ENCODE measurements around the gene KRTAP10-3. TPM values are rescaled to one million over a fixed set of nuclear protein-coding genes. Genes with fewer than 3 reads are reported as not detected.

Gene KRTAP10-3
- polyA plus RNA-seq, 1 donor (not counting 4 experiments of a cell fraction or from before 2014, with no cell fraction given), result not detected

GRCh38 chr21:44517175-44517899, 41.3 kb downstream of the KRTAP10-3 start:
- H3K79me2 ChIP-seq (ENCODE audit: control insufficient read depth, insufficient read depth, low read length), result no peaks in the 10 kb centered on the region
- H3K9ac ChIP-seq (ENCODE audit: control insufficient read depth, extremely low read depth, insufficient read depth, low read length), result no peak overlapping the region
- no peak overlapping the region for H3K4me3 ChIP-seq (ENCODE audit: control insufficient read depth in 2 of 3, extremely low read depth in 1 of 3, insufficient read depth in 2 of 3, low read depth in 1 of 3, low read length in 3 of 3)
- no peak for FAIRE-seq
- TF ChIP-seq, protein P1, sequence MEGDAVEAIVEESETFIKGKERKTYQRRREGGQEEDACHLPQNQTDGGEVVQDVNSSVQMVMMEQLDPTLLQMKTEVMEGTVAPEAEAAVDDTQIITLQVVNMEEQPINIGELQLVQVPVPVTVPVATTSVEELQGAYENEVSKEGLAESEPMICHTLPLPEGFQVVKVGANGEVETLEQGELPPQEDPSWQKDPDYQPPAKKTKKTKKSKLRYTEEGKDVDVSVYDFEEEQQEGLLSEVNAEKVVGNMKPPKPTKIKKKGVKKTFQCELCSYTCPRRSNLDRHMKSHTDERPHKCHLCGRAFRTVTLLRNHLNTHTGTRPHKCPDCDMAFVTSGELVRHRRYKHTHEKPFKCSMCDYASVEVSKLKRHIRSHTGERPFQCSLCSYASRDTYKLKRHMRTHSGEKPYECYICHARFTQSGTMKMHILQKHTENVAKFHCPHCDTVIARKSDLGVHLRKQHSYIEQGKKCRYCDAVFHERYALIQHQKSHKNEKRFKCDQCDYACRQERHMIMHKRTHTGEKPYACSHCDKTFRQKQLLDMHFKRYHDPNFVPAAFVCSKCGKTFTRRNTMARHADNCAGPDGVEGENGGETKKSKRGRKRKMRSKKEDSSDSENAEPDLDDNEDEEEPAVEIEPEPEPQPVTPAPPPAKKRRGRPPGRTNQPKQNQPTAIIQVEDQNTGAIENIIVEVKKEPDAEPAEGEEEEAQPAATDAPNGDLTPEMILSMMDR (optimal IDR thresholded peaks at IDR 0.05 in 1 of 3, IDR thresholded peaks at IDR 0.05 in 1 of 3, conservative IDR thresholded peaks at IDR 0.05 in 1 of 3; ENCODE audit: extremely low read depth in 1 of 3, insufficient read depth in 2 of 3, low read length in 3 of 3), result no peak
- TF ChIP-seq EZH2 (IDR thresholded peaks at IDR 0.05; ENCODE audit: low read length), result no peak
- no peaks in the 10 kb centered on the region for H3K4me1 ChIP-seq (ENCODE audit: control insufficient read depth, extremely low read depth, insufficient read depth, low read length)
- H3K9me1 ChIP-seq (ENCODE audit: control insufficient read depth, extremely low read depth, insufficient read depth, low read length), result no peaks in the 10 kb centered on the region
- no peaks in the 10 kb centered on the region for H3K36me3 ChIP-seq (ENCODE audit: control insufficient read depth in 2 of 2, extremely low read depth in 1 of 2, insufficient read depth in 2 of 2, low read length in 2 of 2)
- dilution Hi-C loops (cut with MboI; ENCODE audit: extremely low pct_ligation_motif_present, low sequenced_read_pairs), result no loop called here
- no peaks in the 10 kb centered on the region for H4K20me1 ChIP-seq (ENCODE audit: control insufficient read depth, extremely low read depth, insufficient read depth, low read length)
- H3K27me3 ChIP-seq (ENCODE audit: control insufficient read depth, extremely low read depth, insufficient read depth, low read length), result peaks cover 4% of the 10 kb centered on the region
- no peak overlapping the region for H3K4me2 ChIP-seq (ENCODE audit: control insufficient read depth, extremely low read depth, insufficient read depth, low read depth, low read length)
- no peak overlapping the region for H3K27ac ChIP-seq (ENCODE audit: control insufficient read depth, insufficient read depth, low read length)
- H2AFZ ChIP-seq (ENCODE audit: control insufficient read depth, low read length), result no peak overlapping the region
- no peaks in the 10 kb centered on the region for H3K9me3 ChIP-seq (ENCODE audit: control insufficient read depth, low read depth, low read length)
- DNase-seq (ENCODE audit: low read depth, low spot score), result no peak

- peaks cover 6% of the 10 kb centered on the region for H3K27me3 ChIP-seq (ENCODE audit: control insufficient read depth, extremely low read depth, insufficient read depth, low read length)
These were observed 41.8 kb downstream of the KRTAP10-3 start for GRCh38 chr21:44516828-44517174.

More at GRCh38 chr21:44516828-44517174, 41.8 kb downstream of the KRTAP10-3 start:
- no peaks in the 10 kb centered on the region for H4K20me1 ChIP-seq (ENCODE audit: control insufficient read depth, extremely low read depth, insufficient read depth, low read length)
- DNase-seq (ENCODE audit: low read depth, low spot score), result no peak
- no peak overlapping the region for H2AFZ ChIP-seq (ENCODE audit: control insufficient read depth, low read length)
- TF ChIP-seq, protein P1 (optimal IDR thresholded peaks at IDR 0.05 in 1 of 3, IDR thresholded peaks at IDR 0.05 in 1 of 3, conservative IDR thresholded peaks at IDR 0.05 in 1 of 3; ENCODE audit: extremely low read depth in 1 of 3, insufficient read depth in 2 of 3, low read length in 3 of 3), result no peak
- no peak for TF ChIP-seq EZH2 (IDR thresholded peaks at IDR 0.05; ENCODE audit: low read length)
- no peaks in the 10 kb centered on the region for H3K4me1 ChIP-seq (ENCODE audit: control insufficient read depth, extremely low read depth, insufficient read depth, low read length)
- H3K9ac ChIP-seq (ENCODE audit: control insufficient read depth, extremely low read depth, insufficient read depth, low read length), result no peak overlapping the region
- no peaks in the 10 kb centered on the region for H3K36me3 ChIP-seq (ENCODE audit: control insufficient read depth in 2 of 2, extremely low read depth in 1 of 2, insufficient read depth in 2 of 2, low read length in 2 of 2)
- dilution Hi-C loops (cut with MboI; ENCODE audit: extremely low pct_ligation_motif_present, low sequenced_read_pairs), result no loop called here
- FAIRE-seq, result no peak
- no peak overlapping the region for H3K27ac ChIP-seq (ENCODE audit: control insufficient read depth, insufficient read depth, low read length)
- H3K9me1 ChIP-seq (ENCODE audit: control insufficient read depth, extremely low read depth, insufficient read depth, low read length), result no peaks in the 10 kb centered on the region
- no peak overlapping the region for H3K4me2 ChIP-seq (ENCODE audit: control insufficient read depth, extremely low read depth, insufficient read depth, low read depth, low read length)
- H3K9me3 ChIP-seq (ENCODE audit: control insufficient read depth, low read depth, low read length), result no peaks in the 10 kb centered on the region
- no peaks in the 10 kb centered on the region for H3K79me2 ChIP-seq (ENCODE audit: control insufficient read depth, insufficient read depth, low read length)
- H3K4me3 ChIP-seq (ENCODE audit: control insufficient read depth in 2 of 3, extremely low read depth in 1 of 3, insufficient read depth in 2 of 3, low read depth in 1 of 3, low read length in 3 of 3), result no peak overlapping the region

Data from keratinocyte (primary cell).